Neuronal stem cell (in vitro differentiated cells): ENCODE data around the gene DNAJC6.

Experiments used
- DNase-seq: peaks from one replicate; pipeline ENCODE4 v3.0.0-alpha.2; 2013; ENCODE audit warnings: low spot score
- H2AFZ ChIP-seq: one replicate; pipeline ENCODE4 v1.6.1; 2013; ENCODE audit warnings: mild to moderate bottlenecking, low read length, inconsistent platforms
- H2AK5ac ChIP-seq: 2 replicates; pipeline ENCODE4 v1.6.1; 2013; ENCODE audit warnings: low read depth, mild to moderate bottlenecking, inconsistent platforms, low read length, moderate library complexity, mixed read lengths
- H2BK120ac ChIP-seq: 2 replicates; pipeline ENCODE4 v1.6.1; 2013; ENCODE audit warnings: low read depth, mild to moderate bottlenecking, inconsistent platforms, low read length, moderate library complexity, mixed read lengths
- H2BK12ac ChIP-seq: one replicate; pipeline ENCODE4 v1.6.1; 2013; ENCODE audit warnings: low read length, inconsistent platforms
- H2BK15ac ChIP-seq: 2 replicates; pipeline ENCODE4 v1.6.1; 2013; ENCODE audit warnings: mild to moderate bottlenecking, low read length, inconsistent platforms, mixed read lengths
- H2BK5ac ChIP-seq: one replicate; pipeline ENCODE4 v1.6.1; 2013; ENCODE audit warnings: inconsistent platforms, mild to moderate bottlenecking, low read length, moderate library complexity
- H3K14ac ChIP-seq: one replicate; pipeline ENCODE4 v1.6.1; 2013; ENCODE audit warnings: low read length, inconsistent platforms
- H3K18ac ChIP-seq: 2 replicates; pipeline ENCODE4 v1.6.1; 2013; ENCODE audit warnings: low read length, inconsistent platforms
- H3K23ac ChIP-seq: 2 replicates; pipeline ENCODE4 v1.6.1; 2013; ENCODE audit warnings: low read depth, mild to moderate bottlenecking, mixed read lengths, low read length, inconsistent platforms; ENCODE audit not compliant: poor library complexity
- H3K27ac ChIP-seq: replicated peaks from 3 replicates; pipeline ENCODE4 v1.5.1; 2013; ENCODE audit warnings: low read length, inconsistent platforms
- H3K27me3 ChIP-seq, 3 experiments: 2 replicates each; pipeline ENCODE4 v1.6.1; 2013; ENCODE audit warnings: low read length in 3 of 3, mild to moderate bottlenecking in 2 of 3, inconsistent platforms in 1 of 3, low read depth in 1 of 3, mixed read lengths in 1 of 3, moderate library complexity in 1 of 3; ENCODE audit not compliant: control insufficient read depth in 3 of 3, insufficient read depth in 3 of 3
- H3K36me3 ChIP-seq, 2 donors: replicated peaks in 1 of 2; 2 replicates each; pipeline ENCODE4 v1.6.1; 2013; ENCODE audit warnings: low read length in 2 of 2; ENCODE audit not compliant: control insufficient read depth in 2 of 2, insufficient read depth in 2 of 2
- H3K4ac ChIP-seq: 2 replicates; pipeline ENCODE4 v1.6.1; 2013; ENCODE audit warnings: inconsistent platforms, mild to moderate bottlenecking, low read length, moderate library complexity
- H3K4me1 ChIP-seq, 2 donors: 1 replicate in 1 of 2; 2 replicates in 1 of 2; pipeline ENCODE4 v1.6.1; 2013; ENCODE audit warnings: low read length in 2 of 2, low read depth in 1 of 2; ENCODE audit not compliant: control insufficient read depth in 2 of 2, insufficient read depth in 1 of 2
- H3K4me2 ChIP-seq: one replicate; pipeline ENCODE4 v1.6.1; 2013; ENCODE audit warnings: mild to moderate bottlenecking, low read length, inconsistent platforms; ENCODE audit not compliant: insufficient read depth, poor library complexity, severe bottlenecking
- H3K4me3 ChIP-seq, 2 donors: 2 replicates each; pipeline ENCODE4 v1.5.1; 2013; ENCODE audit warnings: low read length in 2 of 2, mild to moderate bottlenecking in 2 of 2, inconsistent platforms in 1 of 2, moderate library complexity in 1 of 2
- H3K79me1 ChIP-seq: one replicate; pipeline ENCODE4 v1.6.1; 2013; ENCODE audit warnings: low read depth, mild to moderate bottlenecking, inconsistent platforms, low read length, moderate library complexity
- H3K9ac ChIP-seq: one replicate; pipeline ENCODE4 v1.6.1; 2013; ENCODE audit warnings: mild to moderate bottlenecking, low read depth, low read length, inconsistent platforms; ENCODE audit not compliant: poor library complexity
- H3K9me3 ChIP-seq, 2 donors: replicated peaks in 1 of 2; 2 replicates each; pipeline versions ENCODE3 to v1.6.1; 2013; ENCODE audit warnings: low read length in 2 of 2, mild to moderate bottlenecking in 2 of 2, inconsistent platforms in 1 of 2, low read depth in 1 of 2, mixed read lengths in 1 of 2, moderate library complexity in 1 of 2; ENCODE audit not compliant: control insufficient read depth in 2 of 2, insufficient read depth in 1 of 2
- H4K8ac ChIP-seq: one replicate; pipeline ENCODE4 v1.6.1; 2013; ENCODE audit warnings: low read depth, mild to moderate bottlenecking, inconsistent platforms, low read length, moderate library complexity
- H4K91ac ChIP-seq: one replicate; pipeline ENCODE4 v1.6.1; 2013; ENCODE audit warnings: low read length, low read depth, mild to moderate bottlenecking, inconsistent platforms; ENCODE audit not compliant: poor library complexity
- WGBS, 2 donors: extraction: QIAGEN DNeasy Blood & Tissue Kit; methylation state at CpG; one replicate each; pipeline ENCODE4 v1.1.7; 2013; ENCODE audit warnings: missing lambda C conversion rate in 2 of 2, mixed read lengths in 1 of 2; ENCODE audit not compliant: insufficient read length in 2 of 2, insufficient replicate concordance in 1 of 2; ENCODE audit errors: extremely low coverage in 2 of 2; 5-methylcytosine and 5-hydroxymethylcytosine counted together

Gene DNAJC6

DNA sequence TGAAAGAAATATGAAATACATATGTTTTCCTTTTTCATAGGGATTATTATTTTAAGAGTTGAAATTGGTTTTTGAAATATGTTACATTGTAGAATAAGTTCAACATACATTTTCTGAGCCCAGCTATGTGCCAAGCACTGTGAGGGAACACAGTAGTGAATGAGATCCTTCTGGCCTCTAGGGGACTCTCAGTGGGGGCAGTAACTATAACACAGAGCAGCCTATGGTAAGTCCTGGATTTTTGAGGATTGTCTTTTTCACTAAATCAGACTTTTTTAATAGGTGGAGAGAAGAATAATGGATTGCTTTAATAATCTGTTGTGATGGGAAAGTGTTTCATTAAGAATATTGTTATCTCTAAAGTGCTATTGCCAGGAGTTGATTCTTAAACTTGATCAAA is 2.4 kb downstream of the DNAJC6 start:
- Histone ChIP-seq H2BK120ac (no peak overlapping the region), H3K14ac (no peak overlapping the region), H3K4me1 (peaks cover 3% of the 10 kb centered on the region in 2 donors), H3K4me3 (no peak overlapping the region), H3K23ac (no peak overlapping the region), H2BK12ac (no peak overlapping the region), H3K9ac (no peak overlapping the region), H3K27me3 (peaks cover 0 to 31% (median 6%) of the 10 kb centered on the region in 3 experiments), H2BK15ac (no peak overlapping the region), H3K9me3 (no peaks in the 10 kb centered on the region), H4K8ac (no peak overlapping the region), H2AK5ac (no peak overlapping the region), H2BK5ac (no peak overlapping the region), H3K36me3 (no peaks in the 10 kb centered on the region), H2AFZ (no peak overlapping the region), H3K79me1 (no peaks in the 10 kb centered on the region), H3K4me2 (no peak overlapping the region), H3K27ac (no peak overlapping the region), H3K4ac (no peak overlapping the region), H4K91ac (no peak overlapping the region), H3K18ac (no peak overlapping the region)
- DNase-seq = no peak

GRCh38 chr1:65316233-65316632 is 6.9 kb downstream of the DNAJC6 start:
- Histone ChIP-seq H2BK120ac (no peak overlapping the region), H3K9me3 (peaks cover 0 to 2% of the 10 kb centered on the region in 2 donors), H2AK5ac (no peak overlapping the region), H3K4me3 (no peak overlapping the region), H3K23ac (no peak overlapping the region), H3K4me1 (no peaks in the 10 kb centered on the region), H3K14ac (no peak overlapping the region), H2AFZ (no peak overlapping the region), H3K36me3 (no peaks in the 10 kb centered on the region), H3K18ac (no peak overlapping the region), H3K4me2 (no peak overlapping the region), H3K9ac (no peak overlapping the region), H4K8ac (no peak overlapping the region), H2BK12ac (no peak overlapping the region), H2BK5ac (no peak overlapping the region), H3K79me1 (no peaks in the 10 kb centered on the region), H2BK15ac (no peak overlapping the region), H3K4ac (no peak overlapping the region), H3K27me3 (no peaks in the 10 kb centered on the region), H4K91ac (no peak overlapping the region), H3K27ac (no peak overlapping the region)
- DNase-seq = no peak
- WGBS, 2 donors = no CpG with 5 or more reads among the region's 2 CpGs

- H3K4me2 ChIP-seq = no peak overlapping the region
- H2BK120ac ChIP-seq = no peak overlapping the region
- no peak overlapping the region for H2BK12ac ChIP-seq
- no peak overlapping the region for H3K27ac ChIP-seq
- no peak overlapping the region for H3K23ac ChIP-seq
- H2AFZ ChIP-seq = no peak overlapping the region
- no peak overlapping the region for H2BK15ac ChIP-seq
- no peaks in the 10 kb centered on the region for H3K79me1 ChIP-seq
- H4K91ac ChIP-seq = no peak overlapping the region
- no CpG with 5 or more reads among the region's 5 CpGs for WGBS, 2 donors
- no peak overlapping the region for H3K18ac ChIP-seq
- peaks cover 0 to 2% of the 10 kb centered on the region in 2 donors for H3K9me3 ChIP-seq
- H3K36me3 ChIP-seq = no peaks in the 10 kb centered on the region
- no peak overlapping the region for H4K8ac ChIP-seq
- no peak overlapping the region for H3K4ac ChIP-seq
- no peak overlapping the region for H3K9ac ChIP-seq
- no peaks in the 10 kb centered on the region for H3K4me1 ChIP-seq
- peak overlapping the region in 1 of 2 donors; percentile 35 for H3K4me3 ChIP-seq
- H3K14ac ChIP-seq = no peak overlapping the region
- no peak for DNase-seq
- no peak overlapping the region for H2BK5ac ChIP-seq
- no peaks in the 10 kb centered on the region for H3K27me3 ChIP-seq
- H2AK5ac ChIP-seq = no peak overlapping the region
Measured at GRCh38 chr1:65317866-65318653, 8.7 kb downstream of the DNAJC6 start.

DNA sequence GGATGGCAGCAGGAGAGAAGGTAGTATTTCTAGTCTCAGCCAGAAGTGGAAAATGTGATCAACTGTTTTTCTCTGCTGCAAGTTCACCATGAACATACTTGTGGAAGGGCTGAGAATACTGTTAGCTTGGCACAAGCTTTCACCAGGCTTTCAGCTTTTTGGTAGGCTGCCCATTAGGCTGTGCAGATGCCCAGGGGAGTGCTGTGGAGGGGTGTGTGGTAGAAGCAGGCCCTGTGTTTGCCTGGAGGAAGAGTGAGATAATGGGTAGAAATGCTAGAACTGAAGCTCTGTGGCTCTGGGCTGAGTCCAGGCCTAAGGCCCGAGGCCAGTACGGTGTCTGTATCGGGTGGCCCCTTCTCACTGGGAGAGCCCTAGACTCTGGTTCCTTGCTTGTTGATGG is 9.8 kb downstream of the DNAJC6 start:
- H4K91ac ChIP-seq = no peak overlapping the region
- H3K9me3 ChIP-seq = peaks cover 0 to 2% of the 10 kb centered on the region in 2 donors
- no peak overlapping the region for H2BK15ac ChIP-seq
- no peak overlapping the region for H4K8ac ChIP-seq
- H2BK120ac ChIP-seq = no peak overlapping the region
- no peak overlapping the region for H2BK5ac ChIP-seq
- no peak overlapping the region for H3K4me3 ChIP-seq
- peak overlapping the region; percentile 71 for H3K18ac ChIP-seq
- H3K23ac ChIP-seq = no peak overlapping the region
- H3K27ac ChIP-seq = no peak overlapping the region
- H3K36me3 ChIP-seq = no peaks in the 10 kb centered on the region
- H2BK12ac ChIP-seq = no peak overlapping the region
- H3K4me1 ChIP-seq = no peaks in the 10 kb centered on the region
- H3K4me2 ChIP-seq = no peak overlapping the region
- no peak overlapping the region for H3K14ac ChIP-seq
- no peak overlapping the region for H3K9ac ChIP-seq
- no peak overlapping the region for H2AFZ ChIP-seq
- no peak overlapping the region for H2AK5ac ChIP-seq
- no peaks in the 10 kb centered on the region for H3K27me3 ChIP-seq
- no CpG with 5 or more reads among the region's 3 CpGs for WGBS, 2 donors
- DNase-seq = no peak
- H3K4ac ChIP-seq = no peak overlapping the region
- no peaks in the 10 kb centered on the region for H3K79me1 ChIP-seq
